Esophagus squamous epithelium (tissue), 4 donors: Measurements from ENCODE around the gene ESR2.

ENCODE experiments used
- POLR2A ChIP-seq, 4 donors: fragments of 450-650 bp; IDR thresholded peaks; one replicate each; pipeline ENCODE4 v1.6.1; 2017; ENCODE audit warnings: antibody characterized with exemption in 4 of 4, mild to moderate bottlenecking in 4 of 4, moderate library complexity in 3 of 4
- TF ChIP-seq, protein P1 (sequence below), 6 experiments: fragments of 450-650 bp in 4 of 6; fragments of 200-600 bp in 2 of 6; sonication (generic) in 2 of 6; IDR thresholded peaks; one replicate each; pipeline ENCODE4 v1.5.1; 2016 to 2019; ENCODE audit warnings: antibody characterized with exemption in 6 of 6, mild to moderate bottlenecking in 4 of 6, moderate library complexity in 4 of 6

DNA sequence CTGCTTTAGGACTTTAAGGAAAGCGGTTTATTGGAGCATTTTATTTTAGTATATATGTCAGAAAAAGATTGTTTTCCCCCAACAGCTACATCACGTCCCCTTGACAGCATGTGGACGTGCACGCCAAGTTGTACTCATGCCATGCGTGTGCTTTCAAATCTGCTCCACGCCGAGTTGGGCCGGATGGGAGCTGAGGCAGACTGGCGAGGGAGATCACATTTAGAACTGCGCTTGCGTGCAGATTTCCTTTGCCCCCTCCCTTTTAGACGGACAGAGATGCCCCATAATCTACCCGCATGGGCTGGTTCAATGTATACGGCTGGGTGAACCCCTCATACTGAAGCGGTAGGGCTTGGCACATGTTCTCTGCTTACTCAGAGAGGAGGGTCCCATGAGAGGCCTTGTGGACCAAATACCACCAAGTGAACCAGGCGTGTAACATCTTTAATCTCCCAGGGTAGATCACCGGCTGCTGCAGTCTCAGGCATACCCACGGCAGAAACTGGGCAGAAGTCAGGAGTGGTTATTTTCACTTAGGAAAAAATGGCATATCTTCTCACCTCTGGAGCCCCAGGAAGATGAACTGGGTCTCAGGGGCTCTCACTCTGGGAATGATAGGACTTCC is 92.1 kb downstream of the ESR2 start:
- TF ChIP-seq, protein P1, sequence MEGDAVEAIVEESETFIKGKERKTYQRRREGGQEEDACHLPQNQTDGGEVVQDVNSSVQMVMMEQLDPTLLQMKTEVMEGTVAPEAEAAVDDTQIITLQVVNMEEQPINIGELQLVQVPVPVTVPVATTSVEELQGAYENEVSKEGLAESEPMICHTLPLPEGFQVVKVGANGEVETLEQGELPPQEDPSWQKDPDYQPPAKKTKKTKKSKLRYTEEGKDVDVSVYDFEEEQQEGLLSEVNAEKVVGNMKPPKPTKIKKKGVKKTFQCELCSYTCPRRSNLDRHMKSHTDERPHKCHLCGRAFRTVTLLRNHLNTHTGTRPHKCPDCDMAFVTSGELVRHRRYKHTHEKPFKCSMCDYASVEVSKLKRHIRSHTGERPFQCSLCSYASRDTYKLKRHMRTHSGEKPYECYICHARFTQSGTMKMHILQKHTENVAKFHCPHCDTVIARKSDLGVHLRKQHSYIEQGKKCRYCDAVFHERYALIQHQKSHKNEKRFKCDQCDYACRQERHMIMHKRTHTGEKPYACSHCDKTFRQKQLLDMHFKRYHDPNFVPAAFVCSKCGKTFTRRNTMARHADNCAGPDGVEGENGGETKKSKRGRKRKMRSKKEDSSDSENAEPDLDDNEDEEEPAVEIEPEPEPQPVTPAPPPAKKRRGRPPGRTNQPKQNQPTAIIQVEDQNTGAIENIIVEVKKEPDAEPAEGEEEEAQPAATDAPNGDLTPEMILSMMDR (IDR thresholded peaks at IDR 0.05) = no peak
- TF ChIP-seq POLR2A (IDR thresholded peaks at IDR 0.05) = no peak
